HS-5 (cell line): Measurements from ENCODE around the gene RASGRF1.
"Not testable (repeated sequence)": the region's sequence is repeated elsewhere in the genome, so short reads cannot be mapped to it uniquely, and the experiment has no call there.

ENCODE experiments used
- DNase-seq: peaks from one replicate; pipeline ENCODE4 v3.0.0-alpha.2; 2012; ENCODE audit warnings: low read depth

The RASGRF1 gene

GRCh38 chr15:78931439-78932257, 158.9 kb downstream of the RASGRF1 start:
- DNase-seq, result no peak

- peak; percentile 83 for DNase-seq
These were observed 159.8 kb downstream of the RASGRF1 start for GRCh38 chr15:78930577-78931388.

GRCh38 chr15:78929536-78930264, 160.9 kb downstream of the RASGRF1 start:
- DNase-seq, result no peak

GRCh38 chr15:78928616-78929093, 161.9 kb downstream of the RASGRF1 start:
- DNase-seq, result no peak

GRCh38 chr15:78928176-78928575, 162.4 kb downstream of the RASGRF1 start:
- DNase-seq, result not testable (repeated sequence)

- DNase-seq, result no peak
These were observed 163.3 kb downstream of the RASGRF1 start for GRCh38 chr15:78927077-78927790.

GRCh38 chr15:78925956-78926743, 164.4 kb downstream of the RASGRF1 start:
- no peak for DNase-seq

GRCh38 chr15:78925076-78925624, 165.4 kb downstream of the RASGRF1 start:
- no peak for DNase-seq

- DNase-seq, result no peak
These were observed 166.9 kb downstream of the RASGRF1 start for GRCh38 chr15:78923480-78924360.

- DNase-seq, result no peak
These were observed 167.6 kb downstream of the RASGRF1 start for GRCh38 chr15:78923015-78923414.

- no peak for DNase-seq
These were observed 168.1 kb downstream of the RASGRF1 start for GRCh38 chr15:78922527-78922926.

- no peak for DNase-seq
These were observed 168.6 kb downstream of the RASGRF1 start for GRCh38 chr15:78921940-78922339.

- DNase-seq, result no peak
These were observed 169.1 kb downstream of the RASGRF1 start for GRCh38 chr15:78921517-78921916.

- DNase-seq, result no peak
These were observed 172.7 kb downstream of the RASGRF1 start for GRCh38 chr15:78917888-78918287.

GRCh38 chr15:78916088-78916487, 174.5 kb downstream of the RASGRF1 start:
- DNase-seq, result no peak

GRCh38 chr15:78915341-78916087, 175.1 kb downstream of the RASGRF1 start:
- no peak for DNase-seq

- no peak for DNase-seq
These were observed 176.4 kb downstream of the RASGRF1 start for GRCh38 chr15:78914027-78914764.

- DNase-seq, result no peak
These were observed 177.6 kb downstream of the RASGRF1 start for GRCh38 chr15:78913012-78913411.
